Myocyte (in vitro differentiated cells): ENCODE results near the gene GDF15. TPM values are rescaled to one million over a fixed set of nuclear protein-coding genes. Genes with fewer than 3 reads are reported as not detected.

Experiments used
- microRNA-seq: library from miRNA; unstranded; fragments of <30 nt; microRNA quantifications from one replicate; pipeline ENCODE4, GENCODE V29; 2016
- total RNA-seq: library from RNA; depleted of rRNA; stranded (reverse); fragments of >200 nt; gene quantifications from 2 replicates; pipeline ENCODE4 v1.2.3, GENCODE V29; 2014

The GDF15 gene
- total RNA-seq, 1 donor from 2014 or later: 116 TPM

Small RNA genes lying within 50 kb of the gene (microRNA-seq; reads per million reads assigned to microRNA genes)
- not detected for gene MIR3189

Other genes with a start within 250 kb of the GDF15 start
- 48.4 and 50.5 TPM in 2 replicates for gene PIK3R2, start 233.0 kb upstream of the GDF15 start, total RNA-seq
- 0.73 and 6.5 TPM in 2 replicates for gene IFI30, start 212.3 kb upstream of the GDF15 start, total RNA-seq
- 52.1 and 68.6 TPM in 2 replicates for gene MPV17L2, start 192.9 kb upstream of the GDF15 start, total RNA-seq
- gene RAB3A, start 182.1 kb upstream of the GDF15 start, total RNA-seq: 2.7 and 3.4 TPM in 2 replicates
- gene PDE4C, start 159.7 kb upstream of the GDF15 start, total RNA-seq: 1.7 TPM in 1 of 2 replicates, not detected in the other
- gene IQCN, start 111.7 kb upstream of the GDF15 start, total RNA-seq: 1.1 and 1.2 TPM in 2 replicates
- gene JUND, start 104.5 kb upstream of the GDF15 start, total RNA-seq: 244 and 299 TPM in 2 replicates
- 290 and 353 TPM in 2 replicates for gene LSM4, start 63.1 kb upstream of the GDF15 start, total RNA-seq
- gene PGPEP1, start 45.6 kb upstream of the GDF15 start, total RNA-seq: 32.1 and 47.9 TPM in 2 replicates
- gene LRRC25, start 11.5 kb downstream of the GDF15 start, total RNA-seq: not detected in 2 replicates
- gene SSBP4, start 33.2 kb downstream of the GDF15 start, total RNA-seq: 124 and 134 TPM in 2 replicates
- gene ISYNA1, start 52.0 kb downstream of the GDF15 start, total RNA-seq: 5.0 and 11.7 TPM in 2 replicates
- gene ELL, start 135.9 kb downstream of the GDF15 start, total RNA-seq: 8.1 and 10.0 TPM in 2 replicates
- 295 and 304 TPM in 2 replicates for gene FKBP8, start 157.4 kb downstream of the GDF15 start, total RNA-seq
- 75.0 and 82.4 TPM in 2 replicates for gene KXD1, start 171.7 kb downstream of the GDF15 start, total RNA-seq
- gene UBA52, start 185.7 kb downstream of the GDF15 start, total RNA-seq: 567 and 699 TPM in 2 replicates
- 64.0 and 76.1 TPM in 2 replicates for gene REX1BD, start 202.6 kb downstream of the GDF15 start, total RNA-seq
- 0.11 TPM in 1 of 2 replicates, not detected in the other for gene CRLF1, start 220.6 kb downstream of the GDF15 start, total RNA-seq
- gene TMEM59L, start 226.7 kb downstream of the GDF15 start, total RNA-seq: 0.64 TPM in 1 of 2 replicates, not detected in the other